Measurements from ENCODE around the gene NCAM1.

The NCAM1 gene

GRCh38 chr11:113133071-113133470, 171.9 kb downstream of the NCAM1 start:
- no peak for DNase-seq (ENCODE audit: low spot score)

DNA sequence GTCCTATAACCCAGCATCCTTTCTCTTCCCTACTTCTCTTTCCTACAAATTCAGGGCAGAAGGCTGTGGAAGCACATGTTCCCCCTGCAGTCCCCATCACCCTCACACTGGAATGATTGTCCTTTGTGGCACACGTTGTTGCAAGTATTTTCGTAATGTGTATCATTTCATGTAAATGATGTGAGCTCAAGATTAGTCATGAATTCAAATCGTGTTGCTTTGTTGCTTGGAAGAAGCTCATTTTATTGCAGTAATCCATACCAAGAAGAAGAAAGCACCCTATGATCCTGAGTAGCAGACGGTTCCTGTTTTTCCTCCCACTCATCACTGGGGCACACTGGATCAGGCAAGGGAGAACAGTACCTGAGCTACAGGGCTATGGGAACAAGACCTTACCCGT, 173.4 kb downstream of the NCAM1 start:
- DNase-seq (ENCODE audit: low spot score), result no peak

- DNase-seq (ENCODE audit: low spot score), result no peak
Observed at GRCh38 chr11:113137713-113138529, 176.7 kb downstream of the NCAM1 start.

- no peak for DNase-seq (ENCODE audit: low spot score)
Observed at GRCh38 chr11:113138731-113139130, 177.5 kb downstream of the NCAM1 start.

DNA sequence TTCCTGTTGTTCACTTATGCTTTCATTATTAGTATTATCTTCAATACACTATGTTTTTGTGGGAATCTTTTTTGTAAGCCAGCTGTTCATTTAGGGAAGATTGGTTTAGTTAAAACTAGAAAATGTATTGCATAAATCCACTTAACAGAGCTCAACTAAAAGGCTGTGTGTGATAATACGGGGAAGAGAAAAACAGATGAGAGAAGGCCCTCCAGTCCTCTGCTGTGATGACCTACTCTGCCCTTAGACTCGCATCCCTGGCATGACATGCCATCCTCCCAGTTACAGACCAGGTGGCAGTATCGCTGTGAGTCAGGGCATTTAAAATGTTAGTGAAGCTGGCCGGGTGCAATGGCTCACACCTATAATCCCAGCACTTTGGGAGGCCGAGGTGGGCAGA, 179.8 kb downstream of the NCAM1 start:
- DNase-seq (ENCODE audit: low spot score), result no peak

GRCh38 chr11:113142508-113142907, 181.3 kb downstream of the NCAM1 start:
- no peak for DNase-seq (ENCODE audit: low spot score)

DNA sequence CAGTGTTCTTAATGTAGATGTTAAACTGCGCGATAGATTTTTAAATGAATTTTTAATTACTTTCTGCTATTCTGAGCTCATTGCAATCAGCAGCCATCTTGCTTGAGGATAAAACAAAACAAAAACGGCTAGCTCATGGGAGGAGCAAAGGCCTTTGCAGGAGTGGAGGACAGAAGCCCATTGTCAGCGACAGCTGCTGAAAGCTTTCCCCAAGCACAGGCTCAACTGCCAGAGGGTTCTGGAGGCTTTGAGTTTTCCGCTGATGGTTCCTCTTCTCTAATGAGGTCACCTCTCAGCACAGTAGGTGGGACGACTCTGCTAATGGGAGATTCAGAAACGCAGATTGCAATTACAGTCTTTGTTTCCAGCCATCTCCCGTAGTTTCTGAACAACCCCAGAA, 186.0 kb downstream of the NCAM1 start:
- peak; percentile 59 for DNase-seq (ENCODE audit: low spot score)

- DNase-seq (ENCODE audit: low spot score), result no peak
Observed at GRCh38 chr11:113148076-113148475, 186.9 kb downstream of the NCAM1 start.

GRCh38 chr11:113148652-113149051, 187.4 kb downstream of the NCAM1 start:
- DNase-seq (ENCODE audit: low spot score), result no peak

DNA sequence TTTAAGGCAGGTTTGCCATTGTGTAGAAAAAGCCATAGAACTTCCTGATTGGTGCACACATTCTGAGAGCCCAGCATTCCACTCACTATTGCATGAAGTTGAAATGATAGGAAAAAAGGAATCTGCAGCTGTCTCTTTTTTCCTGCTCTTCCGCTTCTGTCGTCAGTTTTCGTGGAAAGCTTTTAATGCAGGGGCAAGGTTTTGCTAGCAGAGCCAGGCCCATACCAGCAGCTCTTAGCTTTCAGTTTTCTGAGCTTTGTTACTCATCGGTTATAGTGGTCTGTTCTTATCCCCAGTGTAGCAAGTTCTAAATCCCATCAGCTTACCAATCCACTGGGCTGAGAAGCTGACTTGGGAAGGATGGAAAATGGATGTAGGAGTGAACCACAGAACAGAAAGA, 190.3 kb downstream of the NCAM1 start:
- DNase-seq (ENCODE audit: low spot score), result no peak

DNA sequence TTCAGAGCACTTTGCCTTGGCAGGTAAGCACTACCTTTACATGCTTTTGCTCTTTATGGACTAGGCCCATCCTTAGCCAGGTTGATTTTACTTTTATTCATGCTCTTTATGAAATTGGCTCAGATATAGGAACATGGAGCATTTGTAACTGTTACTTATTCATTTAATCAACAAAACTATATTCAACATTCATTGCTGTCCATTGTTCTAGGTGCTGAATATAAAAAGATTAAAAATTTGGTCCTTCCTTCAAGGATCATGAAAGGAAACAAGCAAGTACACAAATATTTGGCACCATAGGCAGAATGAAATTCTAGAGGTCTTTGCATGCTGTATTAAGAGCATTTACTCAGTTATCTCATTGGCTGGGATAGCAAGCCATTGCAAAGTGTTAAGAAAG, 191.3 kb downstream of the NCAM1 start:
- no peak for DNase-seq (ENCODE audit: low spot score)

DNA sequence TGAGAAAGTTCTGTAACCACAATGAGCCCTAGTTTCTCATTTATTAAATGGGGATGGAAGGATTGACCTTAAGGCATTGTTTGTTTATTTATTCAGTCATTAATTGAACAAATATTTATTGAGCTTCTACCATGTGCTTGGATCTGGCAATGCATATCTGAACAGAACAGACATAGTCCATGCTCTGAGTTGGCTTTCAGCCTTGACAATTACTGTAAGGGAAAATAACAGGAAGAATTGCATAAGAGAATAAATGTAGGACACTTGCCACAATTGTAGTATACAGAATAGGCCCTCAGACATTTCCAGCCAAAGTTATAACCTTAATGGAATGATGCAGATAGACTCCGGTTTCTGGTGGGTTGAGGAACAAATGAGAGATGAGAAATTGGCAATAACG, 192.6 kb downstream of the NCAM1 start:
- DNase-seq (ENCODE audit: low spot score), result no peak

DNA sequence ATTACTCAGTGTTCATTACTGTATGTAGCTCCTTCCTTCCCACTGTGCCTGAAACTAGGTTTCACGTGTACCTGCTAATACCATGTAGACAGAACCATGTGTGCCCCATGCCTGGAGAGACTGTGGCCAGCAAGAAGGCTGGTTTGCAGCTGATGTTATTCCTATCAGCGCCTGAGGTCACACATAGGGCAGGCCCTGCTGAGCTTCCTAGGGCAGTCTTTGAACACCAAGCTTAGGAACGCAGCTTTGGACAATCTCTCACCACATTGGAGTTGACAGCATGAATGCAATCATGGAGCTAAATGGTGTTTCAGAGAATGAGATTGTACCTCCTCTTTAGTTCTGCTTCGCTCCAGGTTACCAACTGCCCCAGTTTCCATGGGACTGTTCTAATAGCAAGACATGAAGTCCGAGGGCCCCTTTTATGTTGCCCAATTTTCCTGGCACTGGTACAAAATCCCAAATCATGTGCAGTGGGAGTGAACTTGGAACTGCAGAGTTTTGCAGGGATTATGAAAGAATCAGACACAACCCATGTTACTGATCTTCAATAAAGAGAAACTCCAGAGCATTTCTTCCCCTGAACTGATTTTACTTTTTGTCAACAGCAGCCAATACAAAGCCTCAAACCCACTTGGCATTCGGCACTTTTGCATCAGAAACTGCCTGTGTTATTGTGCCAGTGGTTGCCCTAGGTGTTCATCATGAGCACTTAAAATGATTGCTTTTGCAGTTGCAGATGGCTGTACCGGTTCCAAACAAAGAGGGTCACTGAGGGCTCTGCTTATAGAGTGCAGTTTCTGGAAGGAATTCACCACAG, 199.0 kb downstream of the NCAM1 start:
- DNase-seq (ENCODE audit: low spot score), result no peak

- no peak for DNase-seq (ENCODE audit: low spot score)
Observed at GRCh38 chr11:113160808-113161124, 199.5 kb downstream of the NCAM1 start.

DNA sequence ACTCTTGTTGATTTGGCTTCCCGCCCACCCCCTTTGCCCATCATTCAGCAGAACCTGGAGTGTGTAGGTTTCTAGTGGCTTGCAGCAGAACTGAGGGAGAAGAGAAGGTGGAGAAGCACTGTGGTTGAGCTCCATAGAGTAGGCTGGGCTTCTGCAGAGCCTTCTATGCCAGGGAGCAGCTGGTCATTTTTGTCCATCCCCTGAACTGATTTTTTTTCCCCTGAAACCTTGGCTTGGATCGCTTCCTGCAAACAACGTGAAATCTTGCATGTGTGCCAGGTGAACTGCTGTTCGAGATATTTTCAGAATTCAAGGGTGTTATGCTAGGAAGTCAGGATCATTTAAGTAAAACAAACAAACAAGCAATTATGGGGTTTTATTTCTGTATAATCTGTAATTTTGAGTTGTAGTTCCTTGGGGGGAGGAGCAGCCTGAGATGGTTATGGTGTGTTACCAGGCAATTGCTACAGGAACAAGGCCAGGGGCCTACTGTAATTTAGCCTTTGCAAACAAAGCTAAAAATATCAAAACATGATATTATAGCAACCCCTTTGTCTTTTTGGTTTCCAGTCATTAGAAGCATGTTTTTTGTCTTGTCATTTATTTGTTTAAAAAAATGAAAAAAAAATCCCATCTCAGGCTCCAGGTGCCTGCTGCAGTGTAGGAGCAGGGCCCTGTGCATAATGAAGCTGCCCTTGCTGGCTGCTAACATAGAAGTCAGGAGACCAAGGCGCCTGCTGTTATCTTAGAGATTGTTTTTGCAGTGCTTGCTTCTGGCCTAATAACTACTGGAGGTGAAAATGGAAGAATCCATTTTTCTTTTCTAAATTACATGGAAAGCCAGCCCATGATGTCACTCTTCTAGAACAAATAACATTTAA, 200.7 kb downstream of the NCAM1 start:
- DNase-seq (ENCODE audit: low spot score), result no peak

GRCh38 chr11:113162592-113162962, 201.4 kb downstream of the NCAM1 start:
- DNase-seq (ENCODE audit: low spot score), result no peak

DNA sequence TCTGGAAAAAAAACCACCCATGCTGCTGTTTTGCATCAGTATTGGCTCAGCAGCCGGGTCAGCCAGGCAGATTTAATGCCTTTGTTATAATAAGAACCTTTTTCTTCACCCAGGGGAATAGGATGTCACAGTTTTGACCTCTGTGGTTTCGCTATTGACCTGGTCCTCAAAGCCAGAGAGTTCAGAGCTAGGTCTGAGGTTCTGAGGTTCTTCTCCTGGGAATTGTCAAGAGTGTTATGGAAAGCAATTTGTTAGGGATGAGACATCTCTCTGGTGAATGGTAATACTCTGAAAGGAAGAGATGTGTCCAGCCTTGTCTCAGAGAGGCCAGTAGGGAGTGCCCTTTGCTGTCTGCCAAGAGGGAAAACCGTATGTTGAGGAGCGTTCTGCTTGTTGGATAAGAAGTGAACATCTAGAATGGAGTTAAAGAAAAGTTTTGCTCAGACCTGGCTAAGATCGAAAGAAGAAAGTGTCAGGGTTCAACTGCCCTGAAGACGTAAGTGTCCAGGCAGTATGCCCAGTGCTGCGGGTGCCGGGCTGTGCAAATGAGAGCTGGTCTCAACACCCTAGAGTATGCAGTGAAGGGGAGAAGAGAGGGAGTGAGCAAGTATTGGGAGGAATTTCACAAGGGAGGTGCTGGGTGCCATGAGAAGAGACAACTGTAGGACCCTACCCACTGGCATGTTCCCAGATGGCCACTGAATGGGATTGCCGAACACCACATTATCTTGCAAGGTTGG, 202.2 kb downstream of the NCAM1 start:
- DNase-seq (ENCODE audit: low spot score), result no peak

GRCh38 chr11:113166280-113166679, 205.1 kb downstream of the NCAM1 start:
- no peak for DNase-seq (ENCODE audit: low spot score)

DNA sequence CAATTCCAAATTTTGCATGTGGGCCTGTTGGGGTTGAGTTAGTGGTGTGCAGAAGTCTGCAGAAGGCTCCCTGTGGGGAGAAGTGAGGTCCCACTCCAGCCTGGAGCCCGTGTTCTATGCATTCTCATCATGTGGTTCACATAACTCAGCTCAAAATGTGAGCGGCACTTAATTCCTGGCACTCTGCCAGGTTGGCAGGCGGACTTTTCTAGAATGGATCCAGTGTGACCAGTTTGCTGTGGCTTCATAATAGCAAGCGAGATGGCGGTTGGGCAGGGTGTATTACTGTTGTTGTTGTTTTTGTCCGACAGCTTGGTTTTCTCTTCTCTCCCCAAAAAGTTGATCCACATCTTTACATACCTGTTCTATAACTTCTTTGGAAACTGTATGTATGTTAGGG, 206.4 kb downstream of the NCAM1 start:
- DNase-seq (ENCODE audit: low spot score), result no peak

DNA sequence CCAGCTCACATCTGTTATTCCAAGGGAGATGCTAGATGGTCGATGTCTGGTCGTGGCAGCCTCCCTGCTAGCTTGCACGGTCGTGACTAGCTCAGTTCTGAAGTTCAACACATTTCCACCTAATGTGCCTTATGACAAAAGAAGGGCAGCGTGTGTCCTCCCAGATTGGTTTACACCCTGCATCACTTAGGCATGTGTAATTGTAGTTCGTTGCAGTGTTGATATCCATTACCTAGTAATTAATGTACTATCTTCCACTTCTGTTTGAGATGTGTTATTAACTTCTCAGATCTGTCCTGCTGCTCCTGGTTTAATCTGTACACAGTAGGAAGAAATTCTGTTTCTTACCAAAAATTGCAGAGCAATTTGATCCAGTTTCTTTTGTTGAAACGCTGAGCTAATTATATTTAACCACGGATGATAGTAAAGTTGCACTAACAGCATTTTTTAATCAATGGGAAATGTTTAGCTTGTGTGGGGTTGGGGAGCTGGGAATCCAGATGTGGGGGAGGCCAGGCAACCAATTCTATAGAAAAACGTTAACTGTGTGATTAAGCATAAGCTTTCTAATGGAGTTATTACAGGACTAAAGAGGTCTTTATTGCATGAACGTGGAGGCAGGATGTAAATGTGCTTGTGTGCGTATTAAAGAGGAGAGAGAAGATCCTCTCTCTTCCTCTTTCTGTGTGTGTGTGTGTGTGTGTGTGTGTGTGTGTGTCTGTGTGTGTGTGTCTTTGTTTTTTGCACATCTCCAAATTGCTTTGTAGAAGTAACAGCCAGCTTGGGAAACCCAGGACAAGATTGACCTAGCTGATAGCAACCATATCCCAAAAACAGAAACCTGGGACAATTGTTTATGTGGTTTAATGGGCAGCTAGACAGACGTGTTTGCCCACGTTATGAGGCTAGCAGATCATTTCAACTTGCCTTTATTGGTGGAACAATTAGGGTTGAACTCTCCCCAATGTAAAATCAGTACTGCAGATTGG, 207.4 kb downstream of the NCAM1 start:
- no peak for DNase-seq (ENCODE audit: low spot score)
